Activated naive CD8-positive, alpha-beta T cell treated with anti-CD3 and anti-CD28 coated beads, Interleukin-2, amount 50 U/mL, for 24 hours (primary cell): Measurements from ENCODE around the gene RAB3C.

ENCODE experiments used
- ATAC-seq: fragments of 150-1000 bp; cut with Tn5 transposase; one replicate; pipeline ENCODE4 v1.10.0; 2021
- DNase-seq: peaks from one replicate; pipeline ENCODE4 v3.0.0; 2021
- H3K27ac Mint-ChIP-seq: one replicate; pipeline ENCODE4 v1.8.0; 2021; ENCODE audit warnings: mild to moderate bottlenecking, mixed read lengths
- H3K27me3 Mint-ChIP-seq: one replicate; pipeline ENCODE4 v1.8.0; 2021; ENCODE audit warnings: mixed read lengths
- H3K36me3 Mint-ChIP-seq: one replicate; pipeline ENCODE4 v1.8.0; 2021; ENCODE audit warnings: low read depth, mixed read lengths
- H3K4me1 Mint-ChIP-seq: one replicate; pipeline ENCODE4 v1.8.0; 2021; ENCODE audit warnings: mixed read lengths
- H3K4me3 Mint-ChIP-seq: one replicate; pipeline ENCODE4 v1.8.0; 2021; ENCODE audit warnings: mild to moderate bottlenecking, moderate library complexity, mixed read lengths
- H3K9me3 Mint-ChIP-seq: one replicate; pipeline ENCODE4 v1.8.0; 2021; ENCODE audit warnings: mixed read lengths

Gene RAB3C

DNA sequence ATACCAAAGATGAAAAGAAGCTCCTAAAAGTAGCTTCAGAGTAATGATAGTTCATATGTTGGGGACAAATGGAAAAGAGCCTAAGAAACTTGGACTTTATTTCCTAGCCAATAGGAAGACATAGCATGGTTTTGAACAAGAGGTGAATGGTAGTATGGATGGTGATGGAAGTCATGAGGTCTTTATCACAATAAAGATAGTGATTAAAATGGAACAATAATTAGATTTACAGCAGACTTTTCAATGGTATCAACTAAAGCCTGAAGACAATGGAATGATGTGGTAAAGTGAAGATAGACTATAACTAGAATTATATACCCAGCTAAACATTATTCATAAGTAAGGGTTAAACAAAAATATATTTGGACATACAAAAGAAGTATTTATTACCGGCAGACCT lies 131.2 kb downstream of the RAB3C start:
- Mint-ChIP-seq H3K9me3 (peaks cover 17% of the 10 kb centered on the region), H3K4me1 (peaks cover 2% of the 10 kb centered on the region), H3K27ac (no peak overlapping the region), H3K4me3 (no peak overlapping the region), H3K27me3 (peaks cover 4% of the 10 kb centered on the region), H3K36me3 (no peaks in the 10 kb centered on the region)
- no peak for ATAC-seq
- DNase-seq = no peak

DNA sequence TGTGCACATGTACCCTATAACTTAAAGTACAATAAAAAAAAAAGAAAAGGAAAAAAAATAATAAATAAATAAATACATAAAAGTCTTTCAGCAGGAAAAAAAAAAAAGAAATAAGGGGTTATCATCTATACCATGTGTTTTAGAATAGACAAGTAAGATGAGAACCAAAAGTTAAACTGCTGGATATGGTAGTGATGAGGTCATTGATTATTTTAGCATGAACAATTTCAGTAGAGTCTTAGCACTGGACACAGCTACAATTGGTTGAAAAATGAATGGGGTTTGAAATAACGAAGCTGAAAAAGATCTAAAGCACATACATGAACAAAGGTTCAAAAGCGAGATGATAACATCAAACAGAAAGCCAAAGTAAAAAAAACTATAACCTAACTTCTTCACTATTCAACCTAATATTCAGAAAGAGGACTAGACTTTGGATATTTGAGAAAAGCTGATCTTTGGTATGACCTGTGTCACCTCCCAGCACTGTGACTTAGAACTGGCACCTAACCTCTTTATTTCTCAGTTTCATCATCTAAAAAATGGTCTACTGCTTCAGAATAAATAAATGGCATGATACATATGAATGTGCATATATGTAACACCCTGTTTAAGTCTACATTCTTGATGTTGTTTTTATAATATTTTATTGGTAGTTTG lies 133.3 kb downstream of the RAB3C start:
- no peaks in the 10 kb centered on the region for H3K36me3 Mint-ChIP-seq
- no peak for ATAC-seq
- H3K4me1 Mint-ChIP-seq = no peaks in the 10 kb centered on the region
- H3K9me3 Mint-ChIP-seq = peaks cover 12% of the 10 kb centered on the region
- no peak overlapping the region for H3K4me3 Mint-ChIP-seq
- no peak for DNase-seq
- no peak overlapping the region for H3K27ac Mint-ChIP-seq
- no peaks in the 10 kb centered on the region for H3K27me3 Mint-ChIP-seq

DNA sequence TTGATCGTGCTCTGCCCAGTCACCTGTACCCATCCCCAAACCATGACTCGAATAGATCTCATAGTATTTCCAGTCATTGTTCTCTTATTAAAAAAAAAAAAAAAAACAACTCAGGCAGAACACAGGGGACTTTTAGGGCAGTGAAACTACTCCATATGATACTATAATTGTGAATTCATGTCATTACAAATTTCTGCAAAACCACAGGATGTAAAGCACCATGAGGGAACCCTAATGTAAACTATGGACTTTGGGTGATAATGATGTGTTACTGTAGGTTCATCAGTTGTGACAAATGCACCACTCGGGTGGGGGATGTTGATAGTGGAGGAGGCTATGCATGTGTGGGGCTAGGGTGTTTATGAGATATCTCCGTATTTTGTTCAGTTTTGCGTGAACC lies 133.8 kb downstream of the RAB3C start:
- peaks cover 12% of the 10 kb centered on the region for H3K9me3 Mint-ChIP-seq
- ATAC-seq (no peak), DNase-seq (no peak)
- no peak overlapping the region for H3K4me3 Mint-ChIP-seq
- H3K27me3 Mint-ChIP-seq = no peaks in the 10 kb centered on the region
- no peaks in the 10 kb centered on the region for H3K4me1 Mint-ChIP-seq
- H3K36me3 Mint-ChIP-seq = no peaks in the 10 kb centered on the region
- H3K27ac Mint-ChIP-seq = no peak overlapping the region

DNA sequence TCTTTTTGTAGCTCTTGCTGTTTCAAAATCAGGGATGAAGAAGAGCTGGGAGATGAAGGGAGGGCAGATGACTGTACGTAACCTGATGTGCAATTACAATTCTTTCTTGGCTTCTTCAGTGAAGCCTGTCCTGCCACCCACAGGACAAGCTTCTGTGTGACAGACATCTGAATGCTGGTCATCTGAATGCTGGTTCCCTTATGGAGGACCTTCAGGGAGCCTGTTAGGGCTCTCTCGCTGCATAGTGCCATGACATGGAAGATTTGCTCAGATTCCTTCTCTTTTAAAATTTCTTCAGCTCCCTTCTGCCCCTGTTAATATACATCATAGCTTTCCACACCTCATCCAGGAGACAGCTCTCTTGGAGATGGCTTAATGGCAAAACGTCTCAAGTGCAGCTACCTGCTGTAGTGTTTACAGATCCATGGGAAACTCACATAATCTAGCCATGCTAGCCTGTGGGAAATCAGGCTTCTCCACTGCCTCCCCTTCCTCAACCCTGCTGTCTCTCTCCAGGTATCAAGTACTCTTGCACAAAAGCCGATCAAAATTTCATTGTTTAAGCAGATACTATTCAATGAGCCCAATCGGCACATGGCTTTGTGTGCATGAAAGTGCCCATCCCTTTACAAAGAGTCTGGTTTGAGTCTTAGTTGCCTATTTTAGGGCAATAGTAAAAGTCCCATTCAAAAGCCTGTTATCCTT lies 134.6 kb downstream of the RAB3C start:
- no peaks in the 10 kb centered on the region for H3K36me3 Mint-ChIP-seq
- ATAC-seq = no peak

DNA sequence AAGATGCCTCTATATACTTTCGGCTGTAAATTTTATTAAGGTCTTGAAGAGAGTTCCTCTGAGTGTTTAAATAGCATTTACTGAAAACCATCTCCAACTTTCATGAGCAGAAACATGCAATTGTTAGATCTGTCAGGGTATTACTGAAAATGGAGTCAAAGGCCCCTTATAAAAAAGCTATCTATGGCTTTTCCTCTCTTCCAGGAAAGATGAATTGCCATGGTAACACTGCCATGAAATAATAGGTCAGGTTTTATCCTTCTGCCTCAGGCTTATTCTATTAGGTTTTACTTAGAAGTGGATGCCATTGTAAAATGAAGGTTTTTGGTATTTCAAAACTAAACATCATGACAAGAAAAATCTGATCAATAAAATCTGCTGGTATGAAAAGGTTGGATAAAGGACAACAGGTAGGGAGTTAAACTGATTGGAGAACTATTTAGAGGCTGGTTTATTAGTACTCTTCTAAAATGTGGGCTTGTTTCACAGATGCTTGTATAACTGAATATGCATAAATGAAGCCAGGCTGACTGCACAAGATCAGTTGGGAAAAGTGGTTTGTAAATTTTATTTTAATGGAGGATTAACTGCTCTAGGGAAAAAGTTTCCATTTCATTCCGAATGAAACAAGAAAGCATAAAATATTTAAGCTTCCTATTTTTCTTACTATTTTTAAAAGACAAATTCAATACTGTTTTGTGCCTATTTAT lies 135.5 kb downstream of the RAB3C start:
- ATAC-seq (no peak), DNase-seq (no peak)
- H3K9me3 Mint-ChIP-seq = peaks cover 12% of the 10 kb centered on the region
- no peaks in the 10 kb centered on the region for H3K4me1 Mint-ChIP-seq
- no peaks in the 10 kb centered on the region for H3K27me3 Mint-ChIP-seq
- no peaks in the 10 kb centered on the region for H3K36me3 Mint-ChIP-seq
- H3K27ac Mint-ChIP-seq = no peak overlapping the region
- no peak overlapping the region for H3K4me3 Mint-ChIP-seq

More for the DNA sequence above, 134.6 kb downstream of the RAB3C start:
- Mint-ChIP-seq H3K27me3 (no peaks in the 10 kb centered on the region), H3K9me3 (peaks cover 12% of the 10 kb centered on the region), H3K4me1 (no peaks in the 10 kb centered on the region), H3K4me3 (no peak overlapping the region), H3K27ac (no peak overlapping the region)
- DNase-seq = no peak

DNA sequence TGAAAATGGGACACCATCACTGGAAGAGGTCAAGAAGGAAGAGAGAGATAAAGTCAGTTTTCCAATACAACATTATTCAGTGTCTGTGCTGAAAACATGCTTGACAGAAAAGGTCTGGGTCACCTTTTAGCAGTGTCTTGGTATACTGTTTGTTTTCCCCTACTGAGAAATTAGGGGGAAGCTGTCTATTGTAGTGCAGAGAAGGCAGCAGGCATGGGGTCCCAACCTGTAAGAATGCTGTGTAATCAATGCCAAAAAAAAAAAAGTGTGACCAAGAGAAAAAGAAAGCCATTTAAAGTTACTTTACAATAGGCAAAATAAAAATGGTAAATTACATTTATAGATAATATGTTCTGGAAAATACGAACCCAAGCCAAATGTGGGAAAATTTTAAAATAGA lies 139.3 kb downstream of the RAB3C start:
- H3K9me3 Mint-ChIP-seq = no peaks in the 10 kb centered on the region
- ATAC-seq (no peak), DNase-seq (no peak)
- no peaks in the 10 kb centered on the region for H3K4me1 Mint-ChIP-seq
- no peaks in the 10 kb centered on the region for H3K27me3 Mint-ChIP-seq
- H3K27ac Mint-ChIP-seq = no peak overlapping the region
- H3K36me3 Mint-ChIP-seq = no peaks in the 10 kb centered on the region
- H3K4me3 Mint-ChIP-seq = no peak overlapping the region

DNA sequence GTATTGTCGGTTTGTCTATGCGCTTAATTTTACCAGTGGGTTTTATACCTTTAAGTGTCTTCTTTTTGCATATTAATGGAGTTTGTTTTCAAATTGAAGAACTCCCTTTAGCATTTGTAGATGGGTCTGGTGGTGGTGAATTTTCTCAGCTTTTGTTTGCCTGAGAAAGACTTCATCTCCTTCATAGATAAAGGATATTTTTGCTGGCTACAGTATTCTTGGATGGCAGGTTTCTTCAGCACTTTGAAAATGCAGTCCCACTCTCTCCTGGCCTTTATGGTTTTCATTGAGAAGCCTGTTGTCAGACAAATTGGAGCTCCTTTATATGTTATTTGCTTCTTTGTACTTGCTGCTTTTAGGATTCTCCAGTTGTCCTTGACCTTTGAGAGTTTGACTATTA lies 142.1 kb downstream of the RAB3C start:
- Mint-ChIP-seq H3K9me3 (no peaks in the 10 kb centered on the region), H3K4me3 (no peak overlapping the region), H3K27ac (no peak overlapping the region), H3K27me3 (no peaks in the 10 kb centered on the region), H3K4me1 (no peaks in the 10 kb centered on the region), H3K36me3 (no peaks in the 10 kb centered on the region)
- no peak for DNase-seq
- no peak for ATAC-seq

DNA sequence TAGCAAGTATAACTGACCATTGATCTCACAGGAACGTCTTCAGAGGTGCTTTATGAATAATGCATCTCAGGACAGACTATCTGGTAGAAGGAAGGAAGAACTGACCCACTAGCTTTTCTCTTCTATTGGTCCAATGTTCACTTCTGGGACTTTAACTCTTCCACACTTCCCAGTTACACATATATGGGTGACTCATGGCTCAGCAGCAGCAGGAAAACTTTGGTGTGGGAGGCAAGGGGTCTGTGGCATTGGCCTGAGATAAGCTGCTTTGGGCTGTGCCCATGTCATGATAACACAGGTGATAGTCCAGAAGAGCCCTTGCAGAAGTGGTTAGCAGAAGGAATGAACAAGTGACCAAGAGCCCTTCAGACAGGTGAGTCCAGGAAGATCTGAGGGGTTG lies 148.8 kb downstream of the RAB3C start:
- Mint-ChIP-seq H3K27me3 (no peaks in the 10 kb centered on the region), H3K4me3 (no peak overlapping the region), H3K9me3 (no peaks in the 10 kb centered on the region), H3K27ac (no peak overlapping the region), H3K4me1 (no peaks in the 10 kb centered on the region), H3K36me3 (no peaks in the 10 kb centered on the region)
- no peak for ATAC-seq
- no peak for DNase-seq

DNA sequence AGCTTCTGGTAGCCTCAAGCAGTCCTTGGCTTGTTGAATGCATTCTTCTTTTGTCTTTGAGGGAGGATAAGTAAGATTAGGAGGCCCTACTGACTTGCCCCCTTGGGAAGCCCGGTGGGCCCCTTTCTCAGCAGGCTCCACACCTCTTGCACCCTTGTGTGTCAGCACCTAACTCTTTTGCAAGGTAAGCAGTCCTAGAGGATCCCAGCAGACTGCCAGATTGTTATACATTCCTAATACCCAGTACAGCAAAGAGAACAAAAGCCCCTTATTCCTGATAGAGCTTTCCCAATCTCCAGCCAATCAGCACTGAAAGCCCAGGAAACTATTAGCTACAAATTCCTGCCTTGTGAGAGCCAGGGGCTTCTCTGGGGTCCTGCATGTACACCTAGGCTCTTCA lies 152.8 kb downstream of the RAB3C start:
- no peaks in the 10 kb centered on the region for H3K36me3 Mint-ChIP-seq
- H3K27me3 Mint-ChIP-seq = no peaks in the 10 kb centered on the region
- ATAC-seq (no peak), DNase-seq (no peak)
- no peak overlapping the region for H3K4me3 Mint-ChIP-seq
- no peaks in the 10 kb centered on the region for H3K9me3 Mint-ChIP-seq
- no peak overlapping the region for H3K27ac Mint-ChIP-seq
- no peaks in the 10 kb centered on the region for H3K4me1 Mint-ChIP-seq

DNA sequence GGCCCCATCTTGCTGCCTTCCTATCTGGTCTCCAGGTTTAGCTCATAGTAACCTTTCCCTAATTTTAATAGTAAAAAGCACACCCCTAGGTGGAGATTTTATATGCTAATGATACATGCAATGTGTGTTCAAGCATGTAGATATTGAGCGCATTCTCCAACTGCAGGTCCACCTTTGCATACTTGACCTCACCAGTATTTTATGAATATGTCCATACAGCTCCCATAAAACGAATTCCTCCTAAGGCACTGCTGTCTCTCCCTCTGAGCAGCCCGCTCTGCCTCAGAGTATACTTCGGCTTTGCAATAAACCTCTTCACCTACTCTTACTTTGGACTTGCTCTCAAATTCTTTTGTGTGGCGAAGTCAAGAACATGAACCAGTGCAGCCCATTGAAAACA lies 153.3 kb downstream of the RAB3C start:
- no peaks in the 10 kb centered on the region for H3K4me1 Mint-ChIP-seq
- no peak overlapping the region for H3K27ac Mint-ChIP-seq
- H3K4me3 Mint-ChIP-seq = no peak overlapping the region
- no peaks in the 10 kb centered on the region for H3K9me3 Mint-ChIP-seq
- ATAC-seq = no peak
- no peaks in the 10 kb centered on the region for H3K27me3 Mint-ChIP-seq
- H3K36me3 Mint-ChIP-seq = no peaks in the 10 kb centered on the region
- DNase-seq = no peak

DNA sequence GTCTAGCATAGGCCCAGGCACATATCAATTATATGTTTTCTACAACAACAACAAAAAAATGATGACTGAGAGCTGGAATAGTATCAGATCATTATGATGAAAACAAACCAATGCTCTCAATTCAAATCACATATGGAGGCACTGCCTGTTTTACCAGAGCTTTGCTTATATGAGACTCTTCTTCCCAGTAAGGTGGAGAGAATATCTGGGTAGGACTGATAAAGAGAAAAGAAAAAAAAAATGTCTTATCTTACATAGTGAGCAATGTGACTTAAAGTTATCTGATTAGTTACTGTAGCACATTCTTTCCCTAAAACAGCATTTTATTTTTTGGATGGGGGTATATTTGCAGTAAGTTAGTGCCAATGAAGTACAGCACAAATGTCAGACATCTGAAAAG lies 154.8 kb downstream of the RAB3C start:
- H3K27ac Mint-ChIP-seq = no peak overlapping the region
- H3K4me3 Mint-ChIP-seq = no peak overlapping the region
- DNase-seq = no peak
- H3K9me3 Mint-ChIP-seq = no peaks in the 10 kb centered on the region
- H3K36me3 Mint-ChIP-seq = no peaks in the 10 kb centered on the region
- ATAC-seq = no peak
- H3K27me3 Mint-ChIP-seq = no peaks in the 10 kb centered on the region
- no peaks in the 10 kb centered on the region for H3K4me1 Mint-ChIP-seq

DNA sequence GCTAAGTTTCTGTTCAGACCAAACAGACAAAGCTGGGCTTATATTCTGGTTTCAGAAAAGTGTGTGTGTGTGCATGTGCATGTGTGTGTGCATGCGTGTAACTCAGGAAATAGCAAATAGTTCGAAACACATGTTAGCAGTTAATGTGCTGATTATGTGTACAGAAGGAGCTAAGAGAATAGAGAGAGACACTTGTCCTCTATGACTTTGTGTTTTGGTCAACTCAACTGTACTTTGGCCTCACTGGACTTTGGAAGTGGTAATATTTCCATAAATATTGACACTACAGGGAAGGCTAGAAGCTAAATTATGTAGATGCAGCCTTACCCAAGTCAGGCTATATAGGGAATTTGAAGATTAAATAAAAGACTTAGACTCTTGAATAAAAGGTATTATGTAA lies 155.5 kb downstream of the RAB3C start:
- Mint-ChIP-seq H3K36me3 (no peaks in the 10 kb centered on the region), H3K4me3 (no peak overlapping the region), H3K9me3 (no peaks in the 10 kb centered on the region), H3K4me1 (no peaks in the 10 kb centered on the region), H3K27ac (no peak overlapping the region), H3K27me3 (no peaks in the 10 kb centered on the region)
- ATAC-seq = no peak
- DNase-seq = no peak

DNA sequence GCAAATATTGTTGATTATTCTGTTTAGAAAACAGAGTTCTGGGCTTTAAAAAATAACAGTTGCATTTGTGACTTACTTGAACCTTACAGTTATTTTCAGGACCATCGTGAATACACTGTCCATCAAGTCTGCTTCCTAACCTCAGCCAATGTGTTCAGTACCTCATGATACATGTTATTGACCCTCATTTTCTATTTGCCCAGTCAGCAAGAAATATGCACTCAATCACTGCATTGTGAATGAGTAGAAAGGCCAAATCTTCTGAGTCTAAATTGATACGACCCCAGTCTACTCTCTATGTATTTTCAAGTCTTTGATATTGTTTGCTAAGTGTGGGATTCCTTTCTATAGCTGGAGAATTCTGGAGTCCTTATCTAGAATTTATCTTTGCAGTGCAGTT lies 156.2 kb downstream of the RAB3C start:
- Mint-ChIP-seq H3K27ac (no peak overlapping the region), H3K4me3 (no peak overlapping the region), H3K9me3 (no peaks in the 10 kb centered on the region), H3K36me3 (no peaks in the 10 kb centered on the region), H3K4me1 (no peaks in the 10 kb centered on the region), H3K27me3 (no peaks in the 10 kb centered on the region)
- DNase-seq (no peak), ATAC-seq (no peak)

DNA sequence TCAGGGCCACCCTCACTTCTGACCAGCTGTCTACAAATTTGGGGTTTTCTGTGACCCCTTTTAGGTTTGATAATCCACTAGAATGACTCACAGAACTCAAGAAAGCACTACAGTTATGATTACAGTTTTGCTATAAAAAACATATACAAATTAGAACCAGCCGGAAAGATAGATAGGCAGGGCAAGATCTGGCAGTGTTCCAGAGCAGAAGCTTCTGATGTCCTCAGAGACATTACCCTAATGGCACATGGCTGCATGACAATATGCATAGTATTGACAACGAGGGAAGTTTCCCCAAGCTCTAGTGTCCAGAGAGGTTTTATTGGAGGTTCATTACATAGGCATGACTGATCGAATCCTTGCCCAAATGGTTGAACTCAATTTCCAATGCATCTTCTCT lies 158.1 kb downstream of the RAB3C start:
- H3K36me3 Mint-ChIP-seq = no peaks in the 10 kb centered on the region
- ATAC-seq = no peak

DNA sequence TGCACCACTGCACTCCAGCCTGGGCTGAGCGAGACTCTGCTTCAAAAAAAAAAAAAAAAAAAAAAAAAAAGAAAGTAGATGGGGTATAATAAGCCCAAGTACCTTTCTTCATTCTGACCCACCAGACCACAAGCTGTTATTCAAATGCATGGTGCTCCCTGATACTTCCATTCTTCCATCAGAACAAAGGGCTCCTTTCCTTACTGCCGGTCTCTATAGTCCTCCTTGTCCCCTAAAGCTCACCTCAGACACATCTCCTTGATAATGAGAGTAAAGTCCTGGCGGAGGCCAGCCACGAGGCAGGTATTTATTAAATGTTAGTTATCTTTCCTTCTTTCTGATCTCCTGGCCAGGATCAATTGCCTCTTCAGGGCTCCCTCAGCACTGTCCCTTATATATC lies 162.5 kb downstream of the RAB3C start:
- Mint-ChIP-seq H3K36me3 (no peaks in the 10 kb centered on the region), H3K27me3 (peaks cover 2% of the 10 kb centered on the region), H3K9me3 (no peaks in the 10 kb centered on the region), H3K4me1 (no peaks in the 10 kb centered on the region), H3K4me3 (no peak overlapping the region), H3K27ac (no peak overlapping the region)
- ATAC-seq = no peak
- no peak for DNase-seq

More for the DNA sequence above, 158.1 kb downstream of the RAB3C start:
- DNase-seq = no peak
- no peak overlapping the region for H3K27ac Mint-ChIP-seq
- H3K4me1 Mint-ChIP-seq = no peaks in the 10 kb centered on the region
- H3K9me3 Mint-ChIP-seq = no peaks in the 10 kb centered on the region
- no peak overlapping the region for H3K4me3 Mint-ChIP-seq
- no peaks in the 10 kb centered on the region for H3K27me3 Mint-ChIP-seq
